Measurements from ENCODE around the gene IRAK3. TPM values are rescaled to one million over a fixed set of nuclear protein-coding genes. Genes with fewer than 3 reads are reported as not detected.

Gene IRAK3
- total RNA-seq, 3 donors from 2014 or later (not counting 1 experiment from before 2014, with no cell fraction given) = 3.7 to 9.9 (median 9.2) TPM

DNA sequence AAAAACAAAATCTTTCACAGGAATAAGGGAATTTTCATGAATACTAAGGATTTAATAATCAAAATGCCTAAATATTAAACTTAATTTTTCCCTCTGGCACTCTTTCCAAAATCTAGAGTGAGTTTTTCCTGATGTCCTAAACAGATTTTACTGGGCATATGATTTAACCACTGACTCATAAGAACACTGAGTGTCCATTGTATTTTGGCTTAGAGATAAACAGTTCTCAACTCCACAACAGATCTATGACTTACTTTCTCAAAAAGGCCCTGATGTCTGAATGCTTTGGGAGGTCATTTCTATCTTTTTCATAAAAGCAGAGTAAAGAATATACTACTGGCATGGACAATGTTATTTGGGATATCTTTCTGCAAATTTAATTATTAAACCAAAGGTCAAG, 34.2 kb upstream of the IRAK3 start:
- Histone ChIP-seq H3K36me3 (ENCODE audit: control insufficient read depth, insufficient read depth, low read length) (peaks cover 37% of the 10 kb centered on the region), H3K27me3 (ENCODE audit: control insufficient read depth, insufficient read depth, low read length) (no peaks in the 10 kb centered on the region), H3K9me3 (ENCODE audit: control insufficient read depth, insufficient read depth, low read length) (no peaks in the 10 kb centered on the region), H3K4me1 (ENCODE audit: control insufficient read depth, insufficient read depth, low read length) (peaks cover 4% of the 10 kb centered on the region), H3K4me3 (ENCODE audit: low read length) (no peak overlapping the region), H3K27ac (ENCODE audit: low read length) (no peak overlapping the region)
- Mint-ChIP-seq H3K9me3 (no peaks in the 10 kb centered on the region), H3K4me3 (no peak overlapping the region), H3K27ac (peak overlapping the region; percentile 41 to 56), H3K27me3 (ENCODE audit: low read depth in 2 of 2) (no peaks in the 10 kb centered on the region), H3K4me1 (peaks cover 49 to 52% of the 10 kb centered on the region in 2 donors), H3K36me3 (no peaks in the 10 kb centered on the region)
- TF ChIP-seq, protein P1, sequence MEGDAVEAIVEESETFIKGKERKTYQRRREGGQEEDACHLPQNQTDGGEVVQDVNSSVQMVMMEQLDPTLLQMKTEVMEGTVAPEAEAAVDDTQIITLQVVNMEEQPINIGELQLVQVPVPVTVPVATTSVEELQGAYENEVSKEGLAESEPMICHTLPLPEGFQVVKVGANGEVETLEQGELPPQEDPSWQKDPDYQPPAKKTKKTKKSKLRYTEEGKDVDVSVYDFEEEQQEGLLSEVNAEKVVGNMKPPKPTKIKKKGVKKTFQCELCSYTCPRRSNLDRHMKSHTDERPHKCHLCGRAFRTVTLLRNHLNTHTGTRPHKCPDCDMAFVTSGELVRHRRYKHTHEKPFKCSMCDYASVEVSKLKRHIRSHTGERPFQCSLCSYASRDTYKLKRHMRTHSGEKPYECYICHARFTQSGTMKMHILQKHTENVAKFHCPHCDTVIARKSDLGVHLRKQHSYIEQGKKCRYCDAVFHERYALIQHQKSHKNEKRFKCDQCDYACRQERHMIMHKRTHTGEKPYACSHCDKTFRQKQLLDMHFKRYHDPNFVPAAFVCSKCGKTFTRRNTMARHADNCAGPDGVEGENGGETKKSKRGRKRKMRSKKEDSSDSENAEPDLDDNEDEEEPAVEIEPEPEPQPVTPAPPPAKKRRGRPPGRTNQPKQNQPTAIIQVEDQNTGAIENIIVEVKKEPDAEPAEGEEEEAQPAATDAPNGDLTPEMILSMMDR (IDR thresholded peaks at IDR 0.05) = no peak
- intact Hi-C loops (cut with micrococcal nuclease) = no loop called here
- no peak for DNase-seq
- ATAC-seq = no peak

DNA sequence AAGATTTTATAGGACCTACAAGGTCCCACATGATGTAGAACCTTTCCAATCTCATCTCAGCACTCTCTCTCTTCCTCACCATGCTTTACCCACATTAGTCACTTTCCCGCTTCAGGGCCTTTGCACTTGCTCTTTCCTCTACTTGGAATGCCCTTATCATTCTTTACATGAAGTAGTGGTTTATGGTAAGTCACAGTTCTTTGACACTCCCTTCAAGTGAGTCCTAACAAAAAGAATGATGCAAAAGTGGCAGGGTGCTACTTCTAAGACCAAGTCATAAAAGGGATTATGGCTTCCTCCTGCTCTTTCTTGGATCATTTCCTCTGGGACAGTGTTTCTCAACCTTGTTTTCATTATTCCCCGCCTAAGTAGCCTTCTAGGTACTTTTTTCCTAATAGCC, 32.4 kb upstream of the IRAK3 start:
- H3K9me3 Mint-ChIP-seq = no peaks in the 10 kb centered on the region
- intact Hi-C loops (cut with micrococcal nuclease) = no loop called here
- Histone ChIP-seq H3K4me3 (ENCODE audit: low read length) (no peak overlapping the region), H3K4me1 (ENCODE audit: control insufficient read depth, insufficient read depth, low read length) (peaks cover 4% of the 10 kb centered on the region), H3K27ac (ENCODE audit: low read length) (no peak overlapping the region), H3K27me3 (ENCODE audit: control insufficient read depth, insufficient read depth, low read length) (no peaks in the 10 kb centered on the region), H3K9me3 (ENCODE audit: control insufficient read depth, insufficient read depth, low read length) (no peaks in the 10 kb centered on the region), H3K36me3 (ENCODE audit: control insufficient read depth, insufficient read depth, low read length) (peaks cover 27% of the 10 kb centered on the region)
- ATAC-seq (no peak), DNase-seq (no peak)
- no peaks in the 10 kb centered on the region for H3K27me3 Mint-ChIP-seq (ENCODE audit: low read depth in 2 of 2)
- no peaks in the 10 kb centered on the region for H3K36me3 Mint-ChIP-seq
- TF ChIP-seq, protein P1 (IDR thresholded peaks at IDR 0.05) = no peak
- H3K27ac Mint-ChIP-seq = peak overlapping the region; percentile 6 to 25
- peaks cover 57 to 61% of the 10 kb centered on the region in 2 donors for H3K4me1 Mint-ChIP-seq
- H3K4me3 Mint-ChIP-seq = no peak overlapping the region
- 100% methylated on average over 2 of the region's 2 CpGs for WGBS (ENCODE audit: insufficient coverage)

DNA sequence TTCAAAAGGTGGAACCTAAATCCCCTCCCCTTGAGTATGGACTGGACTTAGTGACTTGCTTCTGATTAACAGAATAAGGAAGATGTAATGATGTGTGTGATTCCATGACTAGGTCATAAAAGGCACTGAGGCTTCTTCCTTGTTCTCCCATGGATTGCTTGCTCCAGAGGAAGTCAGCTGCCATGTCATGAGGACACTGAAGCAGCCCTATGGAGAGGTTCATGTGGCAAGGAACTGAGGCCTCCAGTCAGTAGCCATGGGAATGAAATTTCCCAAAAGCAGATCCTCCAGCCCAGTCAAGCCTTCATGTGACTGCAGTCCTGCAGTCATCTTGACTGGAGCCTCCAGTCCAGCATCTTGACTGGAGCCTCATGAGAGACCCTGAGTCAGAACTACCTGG, 29.9 kb upstream of the IRAK3 start:
- Histone ChIP-seq H3K9me3 (ENCODE audit: control insufficient read depth, insufficient read depth, low read length) (no peaks in the 10 kb centered on the region), H3K4me3 (ENCODE audit: low read length) (no peak overlapping the region), H3K36me3 (ENCODE audit: control insufficient read depth, insufficient read depth, low read length) (peaks cover 17% of the 10 kb centered on the region), H3K27ac (ENCODE audit: low read length) (no peak overlapping the region), H3K27me3 (ENCODE audit: control insufficient read depth, insufficient read depth, low read length) (no peaks in the 10 kb centered on the region), H3K4me1 (ENCODE audit: control insufficient read depth, insufficient read depth, low read length) (peaks cover 6% of the 10 kb centered on the region)
- intact Hi-C loops (cut with micrococcal nuclease) = no loop called here
- peak overlapping the region; percentile 45 to 76 for H3K27ac Mint-ChIP-seq
- peaks cover 70 to 79% of the 10 kb centered on the region in 2 donors for H3K4me1 Mint-ChIP-seq
- H3K27me3 Mint-ChIP-seq (ENCODE audit: low read depth in 2 of 2) = no peaks in the 10 kb centered on the region
- ATAC-seq (no peak), DNase-seq (no peak)
- TF ChIP-seq, protein P1 (IDR thresholded peaks at IDR 0.05) = no peak
- H3K36me3 Mint-ChIP-seq = no peaks in the 10 kb centered on the region
- no peak overlapping the region for H3K4me3 Mint-ChIP-seq
- no peaks in the 10 kb centered on the region for H3K9me3 Mint-ChIP-seq

DNA sequence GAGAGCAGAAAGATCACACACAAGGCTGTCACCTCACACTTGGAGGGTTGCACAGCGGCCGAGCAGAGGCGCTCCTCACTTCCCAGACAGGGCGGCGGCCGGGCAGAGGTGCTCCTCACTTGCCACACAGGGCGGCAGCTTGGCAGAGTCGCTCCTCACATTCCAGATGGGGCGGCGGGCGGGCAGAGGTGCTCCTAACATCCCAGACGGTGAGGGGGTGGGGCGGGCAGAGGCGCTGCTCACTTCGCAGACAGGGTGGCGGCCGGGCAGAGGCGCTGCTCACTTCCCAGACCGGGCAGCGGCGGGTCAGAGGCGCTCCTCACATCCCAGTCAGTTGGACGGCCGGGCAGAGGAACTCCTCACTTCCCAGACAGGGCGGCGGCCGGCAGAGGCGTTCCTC, 28.3 kb upstream of the IRAK3 start:
- no peak overlapping the region for H3K4me3 Mint-ChIP-seq
- H3K36me3 Mint-ChIP-seq = peaks cover 6% of the 10 kb centered on the region
- H3K4me1 Mint-ChIP-seq = peaks cover 73 to 84% of the 10 kb centered on the region in 2 donors
- peaks cover 17% of the 10 kb centered on the region for H3K36me3 ChIP-seq (ENCODE audit: control insufficient read depth, insufficient read depth, low read length)
- peaks cover 2% of the 10 kb centered on the region for H3K4me1 ChIP-seq (ENCODE audit: control insufficient read depth, insufficient read depth, low read length)
- H3K27me3 Mint-ChIP-seq (ENCODE audit: low read depth in 2 of 2) = no peaks in the 10 kb centered on the region
- intact Hi-C loops (cut with micrococcal nuclease) = no loop called here
- H3K4me3 ChIP-seq (ENCODE audit: low read length) = no peak overlapping the region
- DNase-seq (no peak), ATAC-seq (no peak)
- H3K27ac ChIP-seq (ENCODE audit: low read length) = no peak overlapping the region
- H3K27me3 ChIP-seq (ENCODE audit: control insufficient read depth, insufficient read depth, low read length) = no peaks in the 10 kb centered on the region
- H3K9me3 Mint-ChIP-seq = peaks cover 0 to 2% of the 10 kb centered on the region in 2 donors
- TF ChIP-seq, protein P1 (IDR thresholded peaks at IDR 0.05) = no peak
- WGBS (ENCODE audit: insufficient coverage) = 97% methylated on average over 24 of the region's 28 CpGs
- no peak overlapping the region for H3K27ac Mint-ChIP-seq
- no peaks in the 10 kb centered on the region for H3K9me3 ChIP-seq (ENCODE audit: control insufficient read depth, insufficient read depth, low read length)

Data from natural killer cell (primary cell).